Endothelial cell (in vitro differentiated cells): ENCODE data around the gene XRRA1. TPM values are rescaled to one million over a fixed set of nuclear protein-coding genes. Genes with fewer than 3 reads are reported as not detected.

Source experiments
- DNase-seq: peaks from one replicate; pipeline ENCODE4 v3.0.0; 2021; ENCODE audit warnings: low spot score
- H3K27ac Mint-ChIP-seq: one replicate; pipeline ENCODE4 v1.8.0; 2021; ENCODE audit warnings: mixed read lengths, inconsistent platforms; ENCODE audit not compliant: unreplicated experiment
- H3K27me3 Mint-ChIP-seq: one replicate; pipeline ENCODE4 v1.8.0; 2021; ENCODE audit warnings: mild to moderate bottlenecking, moderate library complexity, mixed read lengths, inconsistent platforms; ENCODE audit not compliant: unreplicated experiment
- H3K36me3 Mint-ChIP-seq: one replicate; pipeline ENCODE4 v1.8.0; 2021; ENCODE audit warnings: mild to moderate bottlenecking, low read depth, mixed read lengths, inconsistent platforms; ENCODE audit not compliant: unreplicated experiment
- H3K4me1 Mint-ChIP-seq: one replicate; pipeline ENCODE4 v1.8.0; 2021; ENCODE audit warnings: mild to moderate bottlenecking, mixed read lengths, inconsistent platforms; ENCODE audit not compliant: unreplicated experiment
- H3K4me3 Mint-ChIP-seq: one replicate; pipeline ENCODE4 v1.8.0; 2021; ENCODE audit warnings: mild to moderate bottlenecking, mixed read lengths, inconsistent platforms; ENCODE audit not compliant: unreplicated experiment
- H3K9me3 Mint-ChIP-seq: one replicate; pipeline ENCODE4 v1.8.0; 2021; ENCODE audit warnings: mixed read lengths, inconsistent platforms; ENCODE audit not compliant: unreplicated experiment
- CTCF ChIP-seq: fragments of 200-600 bp; sonication (generic); IDR thresholded peaks from one replicate; pipeline ENCODE4 v1.5.0; 2021; ENCODE audit warnings: antibody characterized with exemption; ENCODE audit not compliant: unreplicated experiment
- total RNA-seq: library from RNA; stranded (reverse); fragmentation: NEBNext Ultra II Directional; extraction: Animal tissue kit (Norgen Biotek cat#: 25700); gene quantifications from one replicate; pipeline ENCODE4 v1.2.1, GENCODE V29; 2021; ENCODE audit not compliant: unreplicated experiment

XRRA1 gene
- total RNA-seq, 1 donor from 2014 or later: 8.0 TPM

- Mint-ChIP-seq H3K27me3 (peaks cover 2% of the 10 kb centered on the region), H3K36me3 (peaks cover 28% of the 10 kb centered on the region), H3K4me3 (no peak overlapping the region), H3K27ac (peak overlapping the region; percentile 50), H3K4me1 (peaks cover 52% of the 10 kb centered on the region), H3K9me3 (no peaks in the 10 kb centered on the region)
- DNase-seq: no peak
- no peak for TF ChIP-seq CTCF
Observed at GRCh38 chr11:74819400-74819799, 129.5 kb downstream of the XRRA1 start.

GRCh38 chr11:74818283-74818946 is 130.5 kb downstream of the XRRA1 start:
- peaks cover 19% of the 10 kb centered on the region for H3K36me3 Mint-ChIP-seq
- peaks cover 2% of the 10 kb centered on the region for H3K27me3 Mint-ChIP-seq
- H3K4me3 Mint-ChIP-seq: peak overlapping the region; percentile 58
- H3K27ac Mint-ChIP-seq: peak overlapping the region; percentile 81
- DNase-seq: no peak
- H3K9me3 Mint-ChIP-seq: no peaks in the 10 kb centered on the region
- no peak for TF ChIP-seq CTCF
- peaks cover 52% of the 10 kb centered on the region for H3K4me1 Mint-ChIP-seq

GRCh38 chr11:74816664-74817063 is 132.2 kb downstream of the XRRA1 start:
- Mint-ChIP-seq H3K36me3 (peaks cover 16% of the 10 kb centered on the region), H3K27ac (peak overlapping the region; percentile 81), H3K4me3 (no peak overlapping the region), H3K4me1 (peaks cover 49% of the 10 kb centered on the region), H3K9me3 (no peaks in the 10 kb centered on the region), H3K27me3 (peaks cover 2% of the 10 kb centered on the region)
- TF ChIP-seq CTCF: no peak
- no peak for DNase-seq

- TF ChIP-seq CTCF: no peak
- H3K9me3 Mint-ChIP-seq: no peaks in the 10 kb centered on the region
- peak overlapping the region; percentile 81 for H3K27ac Mint-ChIP-seq
- H3K36me3 Mint-ChIP-seq: peaks cover 14% of the 10 kb centered on the region
- peaks cover 47% of the 10 kb centered on the region for H3K4me1 Mint-ChIP-seq
- DNase-seq: no peak
- no peak overlapping the region for H3K4me3 Mint-ChIP-seq
- peaks cover 2% of the 10 kb centered on the region for H3K27me3 Mint-ChIP-seq
Observed at GRCh38 chr11:74815966-74816365, 132.9 kb downstream of the XRRA1 start.

- Mint-ChIP-seq H3K36me3 (no peaks in the 10 kb centered on the region), H3K4me3 (no peak overlapping the region), H3K4me1 (peaks cover 6% of the 10 kb centered on the region), H3K27ac (no peak overlapping the region), H3K27me3 (no peaks in the 10 kb centered on the region), H3K9me3 (no peaks in the 10 kb centered on the region)
- no peak for DNase-seq
- TF ChIP-seq CTCF: no peak
Observed at GRCh38 chr11:74809801-74810200, 139.1 kb downstream of the XRRA1 start.
